Stimulated activated CD8-positive, alpha-beta memory T cell treated with anti-CD3 and anti-CD28 coated beads, Interleukin-12 subunit alpha, Interleukin-12 subunit beta, amount 100 ng/mL, for 4 hours (primary cell): Measurements from ENCODE around the gene RAPH1.

Source experiments
- DNase-seq: peaks from one replicate; pipeline ENCODE4 v3.0.0-alpha.2; 2020; ENCODE audit warnings: low read depth

The RAPH1 gene

GRCh38 chr2:203535078-203535783, at the start of gene RAPH1:
Gene RAPH1 (minus strand): TSS chr2:203535301. CDS start chr2:203495353, 39,948 bp downstream.
- peak; percentile 37 for DNase-seq

GRCh38 chr2:203584784-203585183, 49.7 kb upstream of the RAPH1 start:
- DNase-seq: no peak

GRCh38 chr2:203583701-203584100, 48.6 kb upstream of the RAPH1 start:
- no peak for DNase-seq

- DNase-seq: no peak
Measured at GRCh38 chr2:203583084-203583695, 48.1 kb upstream of the RAPH1 start.

- DNase-seq: no peak
Measured at GRCh38 chr2:203582468-203582867, 47.4 kb upstream of the RAPH1 start.

GRCh38 chr2:203580844-203581243, 45.7 kb upstream of the RAPH1 start:
- DNase-seq: no peak

GRCh38 chr2:203579730-203580129, 44.6 kb upstream of the RAPH1 start:
- no peak for DNase-seq

GRCh38 chr2:203578759-203579643, 43.9 kb upstream of the RAPH1 start:
- DNase-seq: no peak

- DNase-seq: no peak
Measured at GRCh38 chr2:203574824-203575223, 39.7 kb upstream of the RAPH1 start.

GRCh38 chr2:203572316-203572715, 37.2 kb upstream of the RAPH1 start:
- no peak for DNase-seq

GRCh38 chr2:203569677-203570316, 34.7 kb upstream of the RAPH1 start:
- DNase-seq: no peak

- no peak for DNase-seq
Measured at GRCh38 chr2:203567691-203568090, 32.6 kb upstream of the RAPH1 start.

GRCh38 chr2:203566161-203566560, 31.1 kb upstream of the RAPH1 start:
- no peak for DNase-seq

- DNase-seq: no peak
Measured at GRCh38 chr2:203565076-203565475, 30.0 kb upstream of the RAPH1 start.

- DNase-seq: no peak
Measured at GRCh38 chr2:203562268-203562667, 27.2 kb upstream of the RAPH1 start.

GRCh38 chr2:203559641-203560040, 24.5 kb upstream of the RAPH1 start:
- DNase-seq: no peak

- DNase-seq: no peak
Measured at GRCh38 chr2:203553784-203554183, 18.7 kb upstream of the RAPH1 start.

- no peak for DNase-seq
Measured at GRCh38 chr2:203551778-203552177, 16.7 kb upstream of the RAPH1 start.

- no peak for DNase-seq
Measured at GRCh38 chr2:203550266-203550665, 15.2 kb upstream of the RAPH1 start.

- no peak for DNase-seq
Measured at GRCh38 chr2:203549406-203549805, 14.3 kb upstream of the RAPH1 start.

- no peak for DNase-seq
Measured at GRCh38 chr2:203548887-203549286, 13.8 kb upstream of the RAPH1 start.

- no peak for DNase-seq
Measured at GRCh38 chr2:203547356-203547755, 12.3 kb upstream of the RAPH1 start.
